Activated naive CD4-positive, alpha-beta T cell treated with Interleukin-2 at 50 U/mL for 16 hours (primary cell): ENCODE measurements around the gene ZSCAN9.

Experiments used
- DNase-seq: peaks from one replicate; pipeline ENCODE4 v3.0.0-alpha.2; 2020

ZSCAN9 gene

GRCh38 chr6:28225056-28225834 lies at the start of gene ZSCAN9:
ZSCAN9 (plus strand) TSS chr6:28225275; CDS start chr6:28227085, 1,810 bp downstream.
- peak; percentile 47 for DNase-seq

- no peak for DNase-seq
Measured at GRCh38 chr6:28176373-28176772, 48.7 kb upstream of the ZSCAN9 start.

GRCh38 chr6:28182255-28182654 lies 42.8 kb upstream of the ZSCAN9 start:
- DNase-seq = no peak

- no peak for DNase-seq
Measured at GRCh38 chr6:28188111-28188979, 36.7 kb upstream of the ZSCAN9 start.

- no peak for DNase-seq
Measured at GRCh38 chr6:28200020-28200419, 25.1 kb upstream of the ZSCAN9 start.

- DNase-seq = no peak
Measured at GRCh38 chr6:28203201-28203600, 21.9 kb upstream of the ZSCAN9 start.

GRCh38 chr6:28205879-28206278 lies 19.2 kb upstream of the ZSCAN9 start:
- no peak for DNase-seq

GRCh38 chr6:28206527-28206926 lies 18.5 kb upstream of the ZSCAN9 start:
- DNase-seq = no peak

- DNase-seq = no peak
Measured at GRCh38 chr6:28206928-28207509, 18.1 kb upstream of the ZSCAN9 start.

GRCh38 chr6:28207510-28208110 lies 17.5 kb upstream of the ZSCAN9 start:
- no peak for DNase-seq

- DNase-seq = no peak
Measured at GRCh38 chr6:28208111-28208659, 16.9 kb upstream of the ZSCAN9 start.

GRCh38 chr6:28209753-28210535 lies 15.1 kb upstream of the ZSCAN9 start:
- no peak for DNase-seq

- DNase-seq = no peak
Measured at GRCh38 chr6:28211840-28212509, 13.1 kb upstream of the ZSCAN9 start.

GRCh38 chr6:28212510-28213212 lies 12.4 kb upstream of the ZSCAN9 start:
- DNase-seq = peak; percentile 41

- no peak for DNase-seq
Measured at GRCh38 chr6:28213213-28213523, 11.9 kb upstream of the ZSCAN9 start.

- DNase-seq = no peak
Measured at GRCh38 chr6:28215425-28215824, 9.7 kb upstream of the ZSCAN9 start.

GRCh38 chr6:28217890-28218289 lies 7.2 kb upstream of the ZSCAN9 start:
- DNase-seq = no peak

- no peak for DNase-seq
Measured at GRCh38 chr6:28218312-28219248, 6.5 kb upstream of the ZSCAN9 start.

GRCh38 chr6:28220257-28221133 lies 4.6 kb upstream of the ZSCAN9 start:
- DNase-seq = no peak
